T-cell (primary cell): Measurements from ENCODE around the gene OR6J1. TPM values are rescaled to one million over a fixed set of nuclear protein-coding genes. Genes with fewer than 3 reads are reported as not detected.

Experiments used
- ATAC-seq, 4 experiments: fragments of 200-7000 bp in 3 of 4; fragments of 150-1000 bp in 1 of 4; cut with Tn5 transposase; replicated peaks in 1 of 4; 1 replicate in 3 of 4; 2 replicates in 1 of 4; pipeline ENCODE4 v1.10.0; 2021; ENCODE audit warnings: moderate library complexity in 3 of 4, mild to moderate bottlenecking in 2 of 4, moderate number of reproducible peaks in 1 of 4
- CTCF ChIA-PET, 2 donors: fragments of 300-600 bp; sonication (Branson Sonifier 250); formaldehyde crosslinking; loops; one replicate each; lab custom pipeline; 2022; ENCODE audit warnings: antibody characterized with exemption in 2 of 2; lab: Charles Lee
- POLR2A ChIA-PET, 2 donors: fragments of 300-600 bp; sonication (Branson Sonifier 250); formaldehyde crosslinking; loops; one replicate each; lab custom pipeline; 2022; ENCODE audit warnings: antibody characterized with exemption in 2 of 2; lab: Charles Lee
- DNase-seq, 35 experiments: peaks; one replicate each; pipeline versions ENCODE4 v3.0.0 to v3.0.0-alpha.2; 2013 to 2023
- H3K27ac ChIP-seq: one replicate; pipeline ENCODE4 v1.5.1; 2013; ENCODE audit warnings: low read length
- H3K27me3 ChIP-seq, 2 experiments: replicated peaks in 1 of 2; 1 replicate in 1 of 2; 2 replicates in 1 of 2; pipeline versions ENCODE4 v1.6.1 to v1.7.0; 2013; ENCODE audit warnings: low read length in 1 of 2, mixed read lengths in 1 of 2; ENCODE audit not compliant: control insufficient read depth in 2 of 2, insufficient read depth in 2 of 2; ENCODE audit errors: extremely low read depth in 1 of 2
- H3K36me3 ChIP-seq, 2 donors: 1 replicate in 1 of 2; 2 replicates in 1 of 2; pipeline versions ENCODE4 v1.6.1 to v1.7.0; 2013; ENCODE audit warnings: low read length in 1 of 2; ENCODE audit not compliant: control insufficient read depth in 2 of 2, insufficient read depth in 1 of 2; ENCODE audit errors: extremely low read depth in 1 of 2
- H3K4me1 ChIP-seq, 2 experiments: 1 replicate in 1 of 2; 2 replicates in 1 of 2; pipeline versions ENCODE4 v1.6.1 to v1.7.0; 2013; ENCODE audit warnings: low read length in 2 of 2, mixed read lengths in 1 of 2; ENCODE audit not compliant: insufficient read depth in 2 of 2, control insufficient read depth in 1 of 2; ENCODE audit errors: extremely low read depth in 1 of 2
- H3K4me3 ChIP-seq, 2 donors: 1 replicate in 1 of 2; 2 replicates in 1 of 2; pipeline versions ENCODE4 v1.5.1 to v1.7.0; 2013; ENCODE audit warnings: mild to moderate bottlenecking in 2 of 2, low read length in 1 of 2, moderate library complexity in 1 of 2; ENCODE audit not compliant: control insufficient read depth in 1 of 2; ENCODE audit errors: extremely low read depth in 1 of 2
- H3K9me3 ChIP-seq: 2 replicates; pipeline ENCODE4 v1.7.0; 2013
- H3K27ac Mint-ChIP-seq, 2 donors: one replicate each; pipeline ENCODE4 v1.8.0; 2020 to 2021; ENCODE audit warnings: mild to moderate bottlenecking in 2 of 2, mixed read lengths in 2 of 2
- H3K27me3 Mint-ChIP-seq, 2 donors: one replicate each; pipeline ENCODE4 v1.8.0; 2021 to 2022; ENCODE audit warnings: mixed read lengths in 2 of 2
- H3K36me3 Mint-ChIP-seq: one replicate; pipeline ENCODE4 v1.8.0; 2021; ENCODE audit warnings: mixed read lengths
- H3K4me1 Mint-ChIP-seq, 3 donors: one replicate each; pipeline ENCODE4 v1.8.0; 2020 to 2022; ENCODE audit warnings: mixed read lengths in 3 of 3, mild to moderate bottlenecking in 1 of 3
- H3K4me3 Mint-ChIP-seq, 3 donors: one replicate each; pipeline ENCODE4 v1.8.0; 2020 to 2022; ENCODE audit warnings: mild to moderate bottlenecking in 3 of 3, mixed read lengths in 3 of 3, moderate library complexity in 3 of 3
- H3K9me3 Mint-ChIP-seq, 3 donors: one replicate each; pipeline ENCODE4 v1.8.0; 2020 to 2022; ENCODE audit warnings: mixed read lengths in 3 of 3
- WGBS: methylation state at CpG from one replicate; pipeline ENCODE4 v1.1.5; 2013; ENCODE audit warnings: missing lambda C conversion rate; ENCODE audit not compliant: insufficient coverage; 5-methylcytosine and 5-hydroxymethylcytosine counted together
- total RNA-seq, 35 experiments: library from RNA in 6 of 35; stranded (reverse) in 6 of 35; fragments of 120-200 nt in 1 of 35; gene quantifications; one replicate each; pipeline versions ENCODE4 v1.2.1 to v1.2.4 and lab custom pipeline; 2013 to 2026

The OR6J1 gene
- total RNA-seq, 5 donors from 2014 or later (not counting 1 experiment from before 2014, with no cell fraction given), result not detected

- ChIA-PET CTCF (interaction anchor here (0.5 to 3.1 kb wide), 2 partner anchors 8 to 29 kb away, joined by 4 to 27 read pairs; partner anchors contain the start of gene DAD1 (in 1 of the 2)), POLR2A (interaction anchor here in 1 of 2 donors (4.9 kb wide), 1 partner anchor 8 kb away, joined by 39 read pairs; the partner anchor contains the start of gene DAD1)
- no peaks in the 10 kb centered on the region for H3K9me3 ChIP-seq
- Mint-ChIP-seq H3K36me3 (peaks cover 10% of the 10 kb centered on the region), H3K4me3 (peak overlapping the region; percentile 96 to 99 (median 97)), H3K27me3 (peaks cover 0 to 8% of the 10 kb centered on the region in 2 donors), H3K27ac (peak overlapping the region in 1 of 2 donors; percentile 29), H3K4me1 (peaks cover 32 to 37% (median 34%) of the 10 kb centered on the region in 3 donors), H3K9me3 (no peaks in the 10 kb centered on the region)
- H3K4me1 ChIP-seq, result peaks cover 3 to 17% of the 10 kb centered on the region in 2 experiments
- no peak overlapping the region for H3K27ac ChIP-seq
- 97% methylated on average over 4 of the region's 6 CpGs for WGBS
- ATAC-seq (no peak), DNase-seq (no peak)
- no peak overlapping the region for H3K4me3 ChIP-seq
- peaks cover 2 to 9% of the 10 kb centered on the region in 2 donors for H3K36me3 ChIP-seq
- peaks cover 0 to 8% of the 10 kb centered on the region in 2 experiments for H3K27me3 ChIP-seq
These were observed 46.9 kb downstream of the OR6J1 start for GRCh38 chr14:22597265-22597664.

- Histone ChIP-seq H3K36me3 (peaks cover 0 to under 1% of the 10 kb centered on the region in 2 donors), H3K4me3 (no peak overlapping the region), H3K27ac (no peak overlapping the region), H3K4me1 (peaks cover 3 to 16% of the 10 kb centered on the region in 2 experiments), H3K27me3 (peaks cover 0 to 8% of the 10 kb centered on the region in 2 experiments), H3K9me3 (no peaks in the 10 kb centered on the region)
- WGBS, result 100% methylated on average over 2 of the region's 3 CpGs
- Mint-ChIP-seq H3K27ac (no peak overlapping the region), H3K9me3 (no peaks in the 10 kb centered on the region), H3K4me3 (peak overlapping the region in 1 of 3 donors; percentile 9), H3K4me1 (peaks cover 25 to 31% (median 31%) of the 10 kb centered on the region in 3 donors), H3K36me3 (peaks cover 2% of the 10 kb centered on the region), H3K27me3 (peaks cover 0 to 8% of the 10 kb centered on the region in 2 donors)
- ChIA-PET POLR2A (interaction anchor here in 1 of 2 donors (0.6 to 4.9 kb wide), 2 partner anchors 8 to 58 kb away, joined by 4 to 39 read pairs; partner anchors contain the start of gene DAD1), CTCF (interaction anchor here in 1 of 2 donors (0.6 kb wide), 1 partner anchor 25 kb away, joined by 3 read pairs; no protein-coding TSS in a partner anchor)
- DNase-seq, result no peak
- ATAC-seq, result no peak
These were observed 47.7 kb downstream of the OR6J1 start for GRCh38 chr14:22596354-22596879.

GRCh38 chr14:22594156-22594716 is 49.9 kb downstream of the OR6J1 start:
- H3K9me3 Mint-ChIP-seq, result no peaks in the 10 kb centered on the region
- ATAC-seq (no peak), DNase-seq (no peak)
- peaks cover 29 to 35% (median 33%) of the 10 kb centered on the region in 3 donors for H3K4me1 Mint-ChIP-seq
- Histone ChIP-seq H3K27ac (no peak overlapping the region), H3K27me3 (peaks cover 0 to 8% of the 10 kb centered on the region in 2 experiments), H3K9me3 (no peaks in the 10 kb centered on the region), H3K4me1 (peaks cover 5 to 22% of the 10 kb centered on the region in 2 experiments), H3K36me3 (no peaks in the 10 kb centered on the region), H3K4me3 (no peak overlapping the region)
- no peak overlapping the region for H3K4me3 Mint-ChIP-seq
- WGBS, result no CpG with 5 or more reads among the region's 4 CpGs
- H3K27ac Mint-ChIP-seq, result no peak overlapping the region
- POLR2A ChIA-PET, result interaction anchor here in 1 of 2 donors (0.8 kb wide), 1 partner anchor 10 kb away, joined by 3 read pairs; no protein-coding TSS in a partner anchor
- H3K27me3 Mint-ChIP-seq, result peaks cover 0 to 8% of the 10 kb centered on the region in 2 donors
- H3K36me3 Mint-ChIP-seq, result no peaks in the 10 kb centered on the region
- CTCF ChIA-PET, result interaction anchor here in 1 of 2 donors (0.8 to 1.3 kb wide), 3 partner anchors 24 to 306 kb away, joined by 3 read pairs; no protein-coding TSS in a partner anchor

GRCh38 chr14:22593601-22594000 is 50.6 kb downstream of the OR6J1 start:
- no peaks in the 10 kb centered on the region for H3K36me3 ChIP-seq
- Mint-ChIP-seq H3K27ac (peak overlapping the region in 1 of 2 donors; percentile 15), H3K4me1 (peaks cover 27 to 32% (median 32%) of the 10 kb centered on the region in 3 donors), H3K9me3 (no peaks in the 10 kb centered on the region), H3K27me3 (peaks cover 0 to 8% of the 10 kb centered on the region in 2 donors), H3K4me3 (no peak overlapping the region), H3K36me3 (no peaks in the 10 kb centered on the region)
- no peaks in the 10 kb centered on the region for H3K9me3 ChIP-seq
- H3K4me3 ChIP-seq, result no peak overlapping the region
- no peak overlapping the region for H3K27ac ChIP-seq
- ChIA-PET POLR2A (interaction anchor here in 1 of 2 donors (0.8 to 1.0 kb wide), 2 partner anchors 9 kb away, joined by 3 read pairs; no protein-coding TSS in a partner anchor), CTCF (interaction anchor here (0.6 to 1.0 kb wide), 3 partner anchors 22 to 23 kb away, joined by 3 to 6 read pairs (median 5); no protein-coding TSS in a partner anchor)
- peaks cover 7 to 16% of the 10 kb centered on the region in 2 experiments for H3K4me1 ChIP-seq
- WGBS, result no CpG with 5 or more reads among the region's 2 CpGs
- no peak for DNase-seq
- ATAC-seq, result no peak
- H3K27me3 ChIP-seq, result peaks cover 0 to 8% of the 10 kb centered on the region in 2 experiments

GRCh38 chr14:22593189-22593588 is 51.0 kb downstream of the OR6J1 start:
- H3K4me3 Mint-ChIP-seq, result no peak overlapping the region
- H3K36me3 Mint-ChIP-seq, result no peaks in the 10 kb centered on the region
- Histone ChIP-seq H3K4me3 (no peak overlapping the region), H3K36me3 (no peaks in the 10 kb centered on the region), H3K27me3 (peaks cover 0 to 8% of the 10 kb centered on the region in 2 experiments), H3K9me3 (no peaks in the 10 kb centered on the region), H3K27ac (no peak overlapping the region), H3K4me1 (peaks cover 12 to 14% of the 10 kb centered on the region in 2 experiments)
- POLR2A ChIA-PET, result interaction anchor here in 1 of 2 donors (0.8 to 1.0 kb wide), 2 partner anchors 9 kb away, joined by 3 read pairs; no protein-coding TSS in a partner anchor
- CTCF ChIA-PET, result interaction anchor here (0.6 to 1.0 kb wide), 3 partner anchors 22 to 23 kb away, joined by 3 to 6 read pairs (median 5); no protein-coding TSS in a partner anchor
- no peak for ATAC-seq
- WGBS, result 73% methylated on average over 3 of the region's 3 CpGs
- no peak overlapping the region for H3K27ac Mint-ChIP-seq
- no peaks in the 10 kb centered on the region for H3K9me3 Mint-ChIP-seq
- peaks cover 26 to 32% (median 31%) of the 10 kb centered on the region in 3 donors for H3K4me1 Mint-ChIP-seq
- no peak for DNase-seq
- H3K27me3 Mint-ChIP-seq, result peaks cover 0 to 8% of the 10 kb centered on the region in 2 donors
